ENCODE results near the gene AJAP1.

The AJAP1 gene

DNA sequence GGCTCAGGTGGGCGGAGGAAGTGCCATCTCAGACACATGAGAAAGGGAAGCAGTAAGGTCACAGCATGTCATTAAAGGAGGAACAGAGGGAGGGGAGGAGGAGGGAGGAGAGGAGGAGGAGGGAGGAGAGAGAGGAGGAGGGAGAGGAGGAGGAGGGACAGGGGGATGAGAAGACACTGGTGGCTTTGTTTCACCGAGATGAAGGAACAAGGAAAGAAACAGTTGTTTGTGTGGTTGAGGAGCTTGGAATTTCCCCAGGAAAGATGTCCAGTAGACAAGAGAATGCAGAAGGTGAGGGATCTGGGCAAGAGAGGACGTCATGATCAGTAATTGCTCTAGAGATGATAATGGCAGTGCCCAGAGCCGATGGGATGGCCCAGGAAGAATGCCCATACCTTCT is 97.7 kb downstream of the AJAP1 start:
- TF ChIP-seq, protein P1, sequence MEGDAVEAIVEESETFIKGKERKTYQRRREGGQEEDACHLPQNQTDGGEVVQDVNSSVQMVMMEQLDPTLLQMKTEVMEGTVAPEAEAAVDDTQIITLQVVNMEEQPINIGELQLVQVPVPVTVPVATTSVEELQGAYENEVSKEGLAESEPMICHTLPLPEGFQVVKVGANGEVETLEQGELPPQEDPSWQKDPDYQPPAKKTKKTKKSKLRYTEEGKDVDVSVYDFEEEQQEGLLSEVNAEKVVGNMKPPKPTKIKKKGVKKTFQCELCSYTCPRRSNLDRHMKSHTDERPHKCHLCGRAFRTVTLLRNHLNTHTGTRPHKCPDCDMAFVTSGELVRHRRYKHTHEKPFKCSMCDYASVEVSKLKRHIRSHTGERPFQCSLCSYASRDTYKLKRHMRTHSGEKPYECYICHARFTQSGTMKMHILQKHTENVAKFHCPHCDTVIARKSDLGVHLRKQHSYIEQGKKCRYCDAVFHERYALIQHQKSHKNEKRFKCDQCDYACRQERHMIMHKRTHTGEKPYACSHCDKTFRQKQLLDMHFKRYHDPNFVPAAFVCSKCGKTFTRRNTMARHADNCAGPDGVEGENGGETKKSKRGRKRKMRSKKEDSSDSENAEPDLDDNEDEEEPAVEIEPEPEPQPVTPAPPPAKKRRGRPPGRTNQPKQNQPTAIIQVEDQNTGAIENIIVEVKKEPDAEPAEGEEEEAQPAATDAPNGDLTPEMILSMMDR (IDR thresholded peaks at IDR 0.05; ENCODE audit: extremely low read depth, insufficient read depth, missing control alignments), result no peak
- DNase-seq (ENCODE audit: low spot score), result no peak
- in situ Hi-C loops (cut with MboI; ENCODE audit: low pct_unique_long_range_greater_than_20kb, low sequenced_read_pairs, unreplicated experiment), result no loop called here

DNA sequence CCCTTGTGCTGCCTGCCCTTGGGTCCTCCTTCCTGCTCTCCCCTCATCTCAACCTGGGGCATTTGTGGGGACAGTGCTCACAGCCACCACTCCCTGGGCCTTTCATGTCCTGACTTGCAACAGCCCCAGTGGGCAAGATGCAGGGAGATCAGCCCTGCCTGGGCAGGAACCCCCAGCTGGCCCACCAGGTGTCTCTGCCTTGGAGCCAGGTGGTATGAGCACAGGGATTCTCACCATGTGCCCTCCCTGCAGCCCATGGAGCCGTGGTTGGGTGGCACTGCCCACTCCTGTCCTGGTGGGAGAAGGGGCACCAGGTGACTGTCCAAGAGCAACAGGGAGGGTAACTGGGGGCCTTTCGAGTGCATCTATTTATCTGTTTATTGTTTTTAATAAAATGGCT is 100.4 kb downstream of the AJAP1 start:
- no peak for DNase-seq (ENCODE audit: low spot score)
- TF ChIP-seq, protein P1 (IDR thresholded peaks at IDR 0.05; ENCODE audit: extremely low read depth, insufficient read depth, missing control alignments), result no peak
- in situ Hi-C loops (cut with MboI; ENCODE audit: low pct_unique_long_range_greater_than_20kb, low sequenced_read_pairs, unreplicated experiment), result no loop called here

DNA sequence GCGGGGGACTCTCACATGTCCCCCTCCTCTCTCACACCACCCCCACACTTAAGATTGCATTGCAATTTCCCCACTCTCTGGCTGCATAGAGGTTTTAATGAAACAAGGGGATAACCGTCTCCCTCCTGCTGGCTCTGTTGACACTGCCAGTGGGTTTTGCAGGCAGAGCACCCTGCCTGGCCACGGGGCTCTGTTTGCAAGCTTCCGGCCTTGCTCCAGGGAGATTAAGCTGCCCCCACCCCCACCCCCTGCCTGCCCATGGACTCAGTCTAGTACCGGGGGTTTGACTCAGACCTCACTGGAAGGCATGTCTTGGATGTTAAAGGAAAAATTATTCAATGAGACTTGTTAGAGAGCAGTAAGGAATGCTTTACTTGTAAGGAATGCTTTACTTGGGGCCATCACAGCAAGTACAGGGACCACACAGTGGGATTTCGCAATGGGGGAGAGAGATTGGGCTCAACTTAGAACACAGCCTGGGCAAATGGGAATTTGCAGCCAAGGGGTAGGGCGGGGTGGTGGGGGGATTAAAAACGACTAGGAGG is 101.0 kb downstream of the AJAP1 start:
- no peak for DNase-seq (ENCODE audit: low spot score)
- TF ChIP-seq, protein P1 (IDR thresholded peaks at IDR 0.05; ENCODE audit: extremely low read depth, insufficient read depth, missing control alignments), result no peak
- in situ Hi-C loops (cut with MboI; ENCODE audit: low pct_unique_long_range_greater_than_20kb, low sequenced_read_pairs, unreplicated experiment), result no loop called here

DNA sequence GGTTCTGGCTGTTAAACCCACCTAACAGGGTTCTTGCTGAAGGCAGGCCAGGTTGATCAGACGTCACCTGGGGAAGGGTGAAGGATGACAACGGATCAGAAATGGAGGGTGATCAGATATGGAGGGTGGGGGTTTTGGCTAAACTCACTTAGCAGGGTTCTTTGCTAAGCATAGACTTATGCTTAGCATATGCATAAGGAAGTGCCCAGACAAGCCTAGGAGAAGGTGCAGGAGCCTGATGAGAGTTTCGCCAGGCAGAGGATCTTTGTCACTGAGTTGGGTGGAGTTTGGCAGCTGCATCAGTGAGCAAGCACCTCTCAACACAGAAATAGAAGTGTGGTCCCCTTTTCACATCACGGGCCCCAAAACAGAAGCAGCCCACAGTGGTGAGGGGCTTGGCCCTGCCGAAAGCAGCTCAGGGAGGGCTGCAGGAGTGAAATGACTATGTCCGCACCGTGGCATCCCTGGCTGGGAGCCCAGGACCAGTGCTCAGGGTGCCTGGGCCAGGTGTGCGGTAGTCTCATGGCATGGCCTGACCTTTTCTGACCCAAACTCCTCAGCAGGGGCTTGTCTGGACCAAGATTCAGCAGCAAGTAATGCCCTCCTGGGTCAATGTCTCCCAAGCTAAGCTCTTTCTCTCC is 101.6 kb downstream of the AJAP1 start:
- TF ChIP-seq, protein P1 (IDR thresholded peaks at IDR 0.05; ENCODE audit: extremely low read depth, insufficient read depth, missing control alignments), result no peak
- no peak for DNase-seq (ENCODE audit: low spot score)
- in situ Hi-C loops (cut with MboI; ENCODE audit: low pct_unique_long_range_greater_than_20kb, low sequenced_read_pairs, unreplicated experiment), result no loop called here

DNA sequence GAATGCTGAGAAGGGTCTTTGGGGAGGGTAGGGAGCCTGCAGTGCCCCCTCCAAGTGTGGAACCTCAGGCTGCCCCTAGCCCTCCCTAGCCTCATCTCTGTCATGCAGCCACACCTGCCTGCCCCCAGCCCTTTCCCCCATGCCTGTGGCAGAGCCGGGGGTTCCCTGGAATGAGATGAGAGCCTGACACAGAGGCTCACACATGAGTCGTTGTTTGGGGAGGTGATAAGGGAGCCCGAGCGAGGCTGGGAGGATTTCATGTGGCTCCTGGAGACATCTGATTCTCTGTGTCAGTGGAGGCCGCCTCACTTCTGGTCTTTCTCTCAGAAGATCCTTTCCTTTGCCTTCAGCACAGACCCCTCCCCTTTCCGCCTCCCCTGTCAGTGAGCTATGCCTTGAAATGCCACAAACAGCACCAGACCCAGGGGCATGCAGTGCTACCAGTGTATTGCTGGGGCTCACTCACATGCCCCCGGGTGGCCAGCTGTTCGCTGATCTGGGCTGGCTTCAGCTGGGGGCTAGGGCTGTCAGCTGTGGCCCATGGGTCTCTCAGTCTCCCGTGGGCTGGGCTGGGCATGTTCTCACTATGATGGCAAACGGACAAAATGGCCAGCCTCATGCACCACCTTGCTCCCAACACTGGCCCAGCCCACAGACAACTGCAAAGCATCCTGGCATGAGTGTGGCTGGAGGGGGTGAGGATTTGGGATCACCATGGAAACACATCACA is 102.6 kb downstream of the AJAP1 start:
- no peak for DNase-seq (ENCODE audit: low spot score)
- TF ChIP-seq, protein P1 (IDR thresholded peaks at IDR 0.05; ENCODE audit: extremely low read depth, insufficient read depth, missing control alignments), result no peak
- in situ Hi-C loops (cut with MboI; ENCODE audit: low pct_unique_long_range_greater_than_20kb, low sequenced_read_pairs, unreplicated experiment), result no loop called here

DNA sequence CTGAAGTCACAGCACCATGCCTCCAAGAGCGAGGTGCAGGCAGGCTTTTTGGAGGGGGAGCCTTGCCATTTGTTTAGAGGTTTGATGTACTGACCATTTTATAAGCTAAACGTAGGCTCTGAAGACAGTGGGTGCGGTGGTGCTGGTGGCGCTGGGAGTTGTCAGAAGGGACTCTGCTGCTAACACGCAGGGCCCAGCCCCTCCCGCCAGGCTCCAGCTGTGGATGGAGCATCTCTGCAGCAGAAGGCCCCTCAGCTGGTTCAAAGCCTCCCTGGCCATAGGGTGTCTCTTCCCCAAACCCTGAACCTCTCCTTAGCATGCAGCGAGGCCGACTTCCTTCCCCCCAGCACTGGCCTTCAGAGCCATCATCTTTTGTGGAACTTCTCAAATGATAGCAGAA is 105.3 kb downstream of the AJAP1 start:
- TF ChIP-seq, protein P1 (IDR thresholded peaks at IDR 0.05; ENCODE audit: extremely low read depth, insufficient read depth, missing control alignments), result no peak
- DNase-seq (ENCODE audit: low spot score), result no peak
- in situ Hi-C loops (cut with MboI; ENCODE audit: low pct_unique_long_range_greater_than_20kb, low sequenced_read_pairs, unreplicated experiment), result no loop called here
